Stimulated activated naive CD8-positive, alpha-beta T cell treated with anti-CD3 and anti-CD28 coated beads, Interleukin-15, amount 100 ng/mL, for 72 hours (primary cell): ENCODE measurements around the gene FAM72D.
"Not testable (repeated sequence)": the region's sequence is repeated elsewhere in the genome, so short reads cannot be mapped to it uniquely, and the experiment has no call there.

Experiments used
- ATAC-seq: fragments of 150-1000 bp; cut with Tn5 transposase; 2 replicates; pipeline ENCODE4 v1.10.0; 2021; ENCODE audit warnings: mild to moderate bottlenecking, moderate library complexity
- DNase-seq, 2 donors: peaks; one replicate each; pipeline ENCODE4 v3.0.0; 2021 to 2022
- H3K27ac Mint-ChIP-seq, 2 donors: one replicate each; pipeline ENCODE4 v1.8.0; 2022; ENCODE audit warnings: mild to moderate bottlenecking in 2 of 2, mixed read lengths in 2 of 2, moderate library complexity in 2 of 2
- H3K27me3 Mint-ChIP-seq: one replicate; pipeline ENCODE4 v1.8.0; 2022; ENCODE audit warnings: mixed read lengths
- H3K4me1 Mint-ChIP-seq: one replicate; pipeline ENCODE4 v1.8.0; 2022; ENCODE audit warnings: mild to moderate bottlenecking, mixed read lengths
- H3K4me3 Mint-ChIP-seq, 2 donors: one replicate each; pipeline ENCODE4 v1.8.0; 2022; ENCODE audit warnings: mild to moderate bottlenecking in 2 of 2, mixed read lengths in 2 of 2, moderate library complexity in 1 of 2
- H3K9me3 Mint-ChIP-seq, 2 donors: one replicate each; pipeline ENCODE4 v1.8.0; 2022; ENCODE audit warnings: mixed read lengths in 2 of 2

Gene FAM72D

DNA sequence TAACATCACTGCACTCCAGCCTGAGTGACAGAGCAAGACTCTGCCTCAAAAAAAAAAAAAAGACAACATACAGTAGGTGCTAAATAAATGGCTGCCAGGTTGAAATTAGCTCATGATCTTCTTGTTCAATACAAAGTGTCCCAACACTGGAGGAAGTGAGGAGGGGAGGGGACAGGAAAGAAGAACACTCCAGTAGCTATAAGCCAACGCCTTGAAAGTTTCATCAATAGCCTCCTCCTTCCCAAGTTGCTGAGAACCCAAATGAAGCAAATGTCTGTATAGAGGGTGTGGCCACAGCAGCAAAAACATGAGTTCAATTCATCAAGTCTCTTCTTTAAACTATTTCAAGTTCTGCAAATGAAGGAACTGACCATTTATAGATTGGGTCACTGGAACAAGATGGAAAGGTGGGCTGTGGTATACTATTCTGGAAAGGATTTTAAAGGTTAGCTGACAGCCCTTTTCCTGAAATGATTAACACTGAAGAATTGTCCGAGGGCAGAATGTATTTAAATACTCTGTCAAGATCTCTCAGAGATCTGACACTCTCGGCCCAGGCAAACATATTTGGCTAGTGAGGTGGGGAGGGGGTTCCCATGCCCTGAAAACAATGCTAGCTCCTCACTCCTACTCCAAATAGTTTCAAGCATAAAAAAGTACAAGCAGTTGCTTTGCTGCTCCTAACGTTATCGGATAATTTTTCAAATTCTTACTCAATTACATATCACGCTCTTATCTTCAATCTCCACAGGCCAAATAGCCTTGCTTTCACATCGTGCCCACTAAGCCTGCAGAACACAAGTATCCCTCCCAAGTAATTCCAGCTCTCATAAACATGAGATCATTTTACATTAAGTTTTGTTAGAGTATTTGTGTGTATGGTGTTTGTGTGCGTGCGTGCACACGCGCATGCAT is 17.6 kb upstream of the FAM72D start:
- DNase-seq, H3K4me1 Mint-ChIP-seq, H3K27me3 Mint-ChIP-seq, H3K4me3 Mint-ChIP-seq, ATAC-seq, H3K27ac Mint-ChIP-seq, H3K9me3 Mint-ChIP-seq: not testable (repeated sequence)

DNA sequence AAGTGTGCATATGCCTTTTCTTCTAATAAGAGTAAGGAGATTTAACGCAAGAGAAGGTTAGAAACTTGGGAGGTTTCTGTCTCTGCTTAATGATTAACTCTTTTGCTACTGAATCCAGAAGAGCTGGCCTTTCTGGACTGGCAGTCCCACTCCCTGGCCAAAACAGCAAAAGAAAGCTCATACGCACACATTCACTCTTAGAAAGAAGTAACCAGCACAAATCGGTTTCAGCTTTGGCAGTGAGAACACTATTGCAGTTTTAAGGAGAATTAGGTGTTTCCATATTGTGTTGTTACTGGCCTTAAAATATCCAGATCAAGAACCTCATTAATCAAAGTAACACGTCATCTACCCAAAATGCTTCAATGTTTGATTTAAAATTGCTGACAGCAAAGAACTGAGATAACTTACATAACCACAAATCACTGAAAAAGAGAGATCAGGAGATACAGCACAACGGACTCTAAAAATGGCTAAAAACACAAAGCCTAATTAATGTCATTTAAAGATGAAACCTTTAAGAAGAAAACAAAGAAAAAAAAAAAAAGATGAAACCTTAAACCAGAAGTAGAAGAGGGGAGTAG is 16.9 kb upstream of the FAM72D start:
- not testable (repeated sequence) for H3K27ac Mint-ChIP-seq, H3K27me3 Mint-ChIP-seq, H3K9me3 Mint-ChIP-seq

DNA sequence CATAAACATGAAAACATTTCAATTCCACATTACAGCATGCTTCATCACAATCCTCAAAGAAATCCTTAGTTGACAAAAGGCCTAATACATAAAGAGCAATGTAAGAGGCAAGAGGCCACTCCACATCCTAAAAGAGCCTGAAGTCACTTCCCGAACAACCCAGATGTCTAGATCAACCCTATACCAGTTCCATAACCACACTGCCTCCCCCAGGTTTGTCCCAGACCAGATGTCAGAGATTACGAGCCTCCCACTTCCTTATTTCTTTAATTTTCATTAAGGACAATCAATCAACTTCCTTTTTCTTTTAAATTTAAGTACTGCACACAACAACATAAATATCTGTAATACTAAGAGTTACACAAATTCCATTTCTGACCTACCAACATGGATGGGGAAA is 16.0 kb upstream of the FAM72D start:
- not testable (repeated sequence) for H3K9me3 Mint-ChIP-seq, H3K4me3 Mint-ChIP-seq, ATAC-seq, H3K27me3 Mint-ChIP-seq, H3K4me1 Mint-ChIP-seq, H3K27ac Mint-ChIP-seq, DNase-seq

More for the DNA sequence above, 16.9 kb upstream of the FAM72D start:
- not testable (repeated sequence) for H3K4me3 Mint-ChIP-seq, ATAC-seq, DNase-seq, H3K4me1 Mint-ChIP-seq

DNA sequence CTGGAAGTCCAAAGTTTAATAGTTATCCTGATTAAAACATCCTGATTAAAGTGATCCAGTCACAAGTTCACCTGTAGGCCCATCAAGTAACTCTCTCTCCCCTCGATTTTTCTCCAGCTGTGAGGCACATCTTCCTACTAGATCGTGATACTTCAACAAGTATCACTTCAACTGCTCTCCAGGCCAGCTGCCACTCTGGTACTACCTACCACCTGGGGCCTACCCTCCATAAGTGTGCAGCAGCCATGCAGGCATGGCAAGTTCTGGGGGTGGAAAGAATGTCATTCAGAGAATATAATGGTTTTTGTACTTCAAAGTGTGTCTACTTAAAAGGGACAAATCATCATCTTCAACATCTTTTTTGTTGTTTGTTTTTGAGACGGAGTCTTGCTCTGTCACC is 15.6 kb upstream of the FAM72D start:
- not testable (repeated sequence) for H3K4me1 Mint-ChIP-seq, H3K9me3 Mint-ChIP-seq, ATAC-seq, H3K27ac Mint-ChIP-seq, DNase-seq, H3K4me3 Mint-ChIP-seq, H3K27me3 Mint-ChIP-seq

DNA sequence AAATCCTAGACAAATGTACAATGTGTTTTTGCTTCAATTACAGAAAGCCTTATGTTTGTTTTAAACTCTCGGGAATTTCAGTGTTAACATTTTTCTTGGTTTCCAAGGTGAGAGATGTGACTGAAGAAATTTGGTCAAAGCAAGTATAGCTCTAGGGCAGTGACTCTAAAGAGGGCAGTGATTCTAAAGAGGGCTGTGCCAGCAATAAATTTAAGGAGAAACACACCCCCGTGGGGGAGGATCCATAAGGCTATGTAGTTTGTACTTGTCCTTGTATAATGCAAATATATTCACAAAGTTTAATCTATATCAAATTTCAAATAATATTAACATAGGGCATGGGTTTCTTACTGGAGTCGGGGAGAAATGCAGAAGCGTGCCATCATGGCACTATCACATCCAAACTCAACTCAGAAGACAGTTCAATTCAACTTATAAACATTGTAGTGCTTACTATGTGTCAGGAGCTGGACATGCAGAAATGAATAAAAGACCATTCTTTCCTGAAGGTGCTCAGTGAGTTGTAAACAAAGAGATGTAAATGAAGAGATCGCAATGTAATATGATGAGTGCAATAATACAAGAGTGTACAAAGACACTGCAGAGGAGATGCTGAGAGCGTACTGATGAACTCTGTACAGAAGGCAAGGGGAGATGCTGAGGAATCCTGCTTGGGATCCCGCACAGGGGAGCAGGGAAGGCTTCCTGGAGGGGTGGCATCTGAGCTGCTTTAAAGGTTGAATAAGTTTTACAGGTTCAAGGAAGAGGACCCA is 13.1 kb upstream of the FAM72D start:
- not testable (repeated sequence) for H3K27me3 Mint-ChIP-seq, H3K4me1 Mint-ChIP-seq, ATAC-seq, H3K4me3 Mint-ChIP-seq, H3K27ac Mint-ChIP-seq, DNase-seq, H3K9me3 Mint-ChIP-seq

DNA sequence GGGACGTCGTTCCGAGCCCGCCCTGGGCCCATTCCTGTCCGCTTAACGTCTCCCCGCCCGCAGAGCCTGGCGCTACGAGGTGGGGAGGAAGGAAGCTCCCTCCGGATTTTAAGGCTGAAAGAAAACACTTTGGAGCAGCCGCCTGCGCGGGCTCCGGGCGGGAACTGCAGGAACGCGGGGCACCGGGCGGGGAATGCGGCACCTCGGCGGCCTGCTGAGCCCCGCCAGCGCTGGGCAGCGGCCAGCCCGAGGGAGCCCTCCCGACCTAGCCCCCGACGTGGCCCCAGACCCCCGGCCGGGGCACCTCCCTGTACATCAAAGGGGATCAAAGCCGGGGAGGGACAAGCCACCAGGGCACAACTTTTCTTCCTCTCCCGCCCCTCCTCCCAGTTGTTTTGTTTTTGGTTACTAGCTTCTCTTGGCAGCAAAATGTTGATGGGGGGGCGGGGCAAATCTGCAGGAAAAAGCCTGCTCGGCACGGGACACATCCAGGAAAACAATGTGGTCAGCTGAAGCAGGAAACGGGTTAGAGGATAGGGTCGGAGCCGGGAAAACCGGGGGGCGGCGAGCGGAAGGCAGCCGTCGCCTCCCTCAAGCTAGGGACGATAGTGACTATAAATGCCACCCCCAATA is 2.1 kb upstream of the FAM72D start:
- not testable (repeated sequence) for ATAC-seq, DNase-seq, H3K9me3 Mint-ChIP-seq, H3K4me1 Mint-ChIP-seq, H3K27me3 Mint-ChIP-seq
- Mint-ChIP-seq H3K4me3 (peak overlapping the region; percentile 87 to 91), H3K27ac (peak overlapping the region in 1 of 2 donors; percentile 72)

DNA sequence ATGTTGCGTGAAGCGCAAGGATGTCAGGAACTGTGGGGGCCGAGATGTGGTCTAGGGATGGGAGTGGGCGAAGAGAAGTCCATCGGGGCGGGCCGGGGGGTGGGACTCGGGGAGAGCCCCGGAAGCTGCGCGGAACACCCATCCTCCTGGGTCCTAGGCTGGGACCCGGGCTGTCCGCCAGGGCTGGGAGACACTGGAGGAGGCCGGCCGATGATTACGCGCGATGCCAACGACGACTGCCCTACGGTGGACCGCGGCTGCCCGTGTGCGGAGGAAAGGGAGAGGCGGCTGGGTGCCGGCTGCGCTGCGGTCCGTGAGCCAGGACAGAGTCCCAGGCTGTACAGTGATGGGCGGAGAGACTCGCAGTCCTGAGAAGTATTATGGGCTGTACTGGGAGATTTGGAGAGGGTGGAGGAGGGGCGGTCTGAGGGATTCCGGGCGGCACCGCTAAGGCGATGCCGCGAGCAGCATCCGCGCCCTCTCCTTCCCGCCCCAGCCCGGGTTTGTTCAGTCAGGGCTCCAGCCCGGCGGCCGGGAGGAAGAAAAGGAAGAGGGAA is 1.0 kb upstream of the FAM72D start:
- peak overlapping the region; percentile 57 to 63 for H3K4me3 Mint-ChIP-seq
- not testable (repeated sequence) for H3K27ac Mint-ChIP-seq, H3K9me3 Mint-ChIP-seq, H3K4me1 Mint-ChIP-seq, H3K27me3 Mint-ChIP-seq
- ATAC-seq (peak; percentile 17), DNase-seq (peak; percentile 24 to 37)

DNA sequence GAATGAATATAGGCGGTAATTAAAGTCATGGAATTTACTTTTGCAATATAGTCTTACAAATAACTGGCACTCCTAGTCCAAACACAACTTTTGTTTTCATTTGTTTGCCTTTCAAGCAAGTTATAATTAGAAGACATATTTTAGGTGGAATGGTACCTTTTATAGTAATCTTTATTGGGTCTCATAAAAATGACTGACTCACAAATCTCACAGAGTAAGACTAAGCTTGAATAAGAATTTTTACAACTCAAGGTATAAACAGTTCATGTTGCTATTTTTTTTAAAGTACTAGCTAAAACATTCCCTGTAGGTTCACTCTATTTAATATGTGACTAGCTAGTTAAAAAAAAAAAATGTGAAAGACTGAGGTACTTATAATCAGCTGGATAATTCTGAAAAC is 6.0 kb downstream of the FAM72D start:
- H3K27ac Mint-ChIP-seq, H3K4me3 Mint-ChIP-seq, DNase-seq, H3K4me1 Mint-ChIP-seq, ATAC-seq, H3K27me3 Mint-ChIP-seq, H3K9me3 Mint-ChIP-seq: not testable (repeated sequence)

DNA sequence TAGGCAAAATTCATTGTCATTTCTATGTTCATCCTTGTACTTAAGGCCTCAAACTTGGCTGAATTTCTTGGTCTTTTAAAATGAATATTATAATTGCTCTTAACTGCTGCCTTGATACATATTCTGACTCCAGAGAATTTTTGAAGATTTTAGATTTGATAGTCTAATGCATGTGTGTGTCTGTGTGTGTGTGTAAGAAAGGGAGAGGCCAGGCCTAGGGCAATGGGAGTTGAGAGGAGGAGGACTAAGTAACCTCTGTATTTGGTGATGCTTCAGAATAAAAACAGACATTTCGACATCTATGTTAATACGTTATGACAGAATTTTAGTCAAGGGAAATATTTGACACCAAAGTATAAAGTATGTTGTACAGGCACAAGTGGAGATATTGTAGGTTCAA is 7.5 kb downstream of the FAM72D start:
- not testable (repeated sequence) for ATAC-seq, H3K4me1 Mint-ChIP-seq, H3K27ac Mint-ChIP-seq, DNase-seq, H3K4me3 Mint-ChIP-seq, H3K9me3 Mint-ChIP-seq, H3K27me3 Mint-ChIP-seq

DNA sequence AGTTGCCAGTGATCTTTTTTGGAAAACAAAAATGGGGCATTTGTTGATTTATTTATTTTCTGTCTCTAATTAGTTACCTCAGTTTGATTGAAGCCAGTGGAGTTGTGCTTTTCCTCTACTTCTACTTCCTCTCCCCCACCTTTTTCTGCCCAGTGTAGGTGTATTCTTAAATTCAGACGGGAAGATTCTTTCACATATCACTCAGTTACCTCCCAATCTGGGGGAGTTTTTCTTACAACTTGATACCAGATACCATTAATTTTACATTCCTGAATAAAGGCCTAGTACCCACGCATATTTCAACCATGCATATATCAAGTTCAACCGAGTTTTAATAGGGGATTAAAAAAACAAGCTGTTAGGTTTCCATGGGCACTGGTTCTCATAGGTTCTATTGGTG is 15.9 kb downstream of the FAM72D start:
- not testable (repeated sequence) for H3K27ac Mint-ChIP-seq, DNase-seq, H3K9me3 Mint-ChIP-seq, H3K4me1 Mint-ChIP-seq, H3K27me3 Mint-ChIP-seq, H3K4me3 Mint-ChIP-seq, ATAC-seq

DNA sequence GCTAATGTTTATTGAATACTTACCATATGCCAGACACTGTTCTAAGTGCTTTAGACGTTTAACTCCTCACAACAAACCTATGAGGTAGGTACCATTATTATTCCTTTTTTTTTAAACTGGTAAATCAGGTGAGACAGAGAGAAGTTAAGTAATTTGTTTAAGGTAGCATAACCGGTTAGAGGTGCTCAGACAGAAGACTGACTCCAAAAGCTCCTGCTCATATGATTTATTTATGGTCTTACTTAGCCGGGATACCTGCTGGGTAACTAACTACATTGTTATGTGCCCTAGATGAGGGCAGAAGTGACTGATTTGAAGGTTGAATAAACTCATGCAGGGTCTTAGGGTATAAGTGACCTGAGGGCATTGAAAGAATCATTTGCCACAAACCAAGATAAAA is 16.9 kb downstream of the FAM72D start:
- H3K9me3 Mint-ChIP-seq, H3K4me1 Mint-ChIP-seq, H3K27me3 Mint-ChIP-seq, ATAC-seq, H3K4me3 Mint-ChIP-seq, DNase-seq, H3K27ac Mint-ChIP-seq: not testable (repeated sequence)

DNA sequence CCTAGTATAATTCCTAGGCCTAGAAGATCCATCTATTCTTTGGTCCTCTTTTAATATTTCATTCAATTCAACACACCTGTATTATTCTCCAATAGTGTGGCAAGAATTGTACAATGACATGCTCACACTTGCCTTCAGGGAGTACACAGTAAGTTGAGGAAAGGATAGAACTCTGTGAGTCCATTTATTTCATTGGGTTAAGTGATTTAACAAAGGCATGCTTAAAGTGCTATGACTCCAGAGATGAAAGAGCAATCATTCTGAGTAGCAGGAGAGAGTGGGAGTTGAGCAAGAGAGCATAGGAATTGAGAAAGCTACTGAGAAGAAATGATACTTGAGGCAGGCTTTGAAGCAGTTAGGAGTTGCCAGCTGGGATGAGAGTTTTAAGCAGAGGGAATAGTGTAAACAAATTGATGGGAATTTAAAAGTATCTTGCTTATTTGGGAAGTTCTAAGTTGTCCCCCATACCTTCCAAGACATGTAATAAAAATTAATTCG is 18.8 kb downstream of the FAM72D start:
- DNase-seq, H3K27ac Mint-ChIP-seq, H3K4me3 Mint-ChIP-seq, ATAC-seq, H3K9me3 Mint-ChIP-seq, H3K4me1 Mint-ChIP-seq, H3K27me3 Mint-ChIP-seq: not testable (repeated sequence)

DNA sequence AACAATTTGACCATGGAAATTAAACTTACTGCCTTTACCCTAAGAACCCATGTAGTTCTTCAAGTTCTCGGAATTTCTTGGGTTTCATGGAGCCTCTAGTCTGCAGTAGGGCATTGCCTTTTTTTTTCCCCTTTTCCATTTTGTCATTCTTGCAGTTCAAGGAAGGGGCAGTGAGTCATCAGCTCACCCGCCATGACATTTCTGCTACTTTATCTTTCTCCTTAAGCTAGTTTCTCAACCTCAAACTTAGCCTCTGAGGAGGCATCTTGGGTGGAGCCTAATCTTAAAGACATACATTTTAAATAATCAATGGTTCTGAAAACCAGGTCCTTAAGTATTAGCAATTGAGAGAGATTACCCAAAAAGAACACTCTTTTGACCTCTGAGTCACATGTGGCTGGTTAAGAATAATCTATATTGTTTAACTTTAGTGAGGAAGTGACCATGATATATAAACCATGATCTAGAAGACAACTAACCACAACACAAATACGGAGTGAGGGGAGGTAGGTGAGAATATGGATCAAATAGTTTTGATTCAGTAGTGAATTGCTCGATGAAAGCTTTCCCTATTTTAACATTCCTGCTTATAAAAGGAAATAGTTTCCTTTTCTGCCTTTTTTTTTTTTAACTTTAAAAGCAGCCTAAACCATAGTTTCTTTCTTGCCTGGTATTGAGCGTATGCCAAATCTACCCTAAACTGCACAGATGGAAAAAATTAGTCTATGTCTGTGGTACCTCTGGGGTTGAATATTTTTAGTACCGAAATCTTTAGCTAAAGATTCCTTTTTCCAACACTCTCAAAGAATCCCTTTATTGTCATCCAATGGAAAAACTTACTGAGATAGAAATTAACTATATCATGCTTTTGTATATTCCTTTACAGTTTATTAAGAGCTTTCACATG is 20.1 kb downstream of the FAM72D start:
- H3K27ac Mint-ChIP-seq, H3K27me3 Mint-ChIP-seq, H3K9me3 Mint-ChIP-seq, H3K4me3 Mint-ChIP-seq, DNase-seq, H3K4me1 Mint-ChIP-seq, ATAC-seq: not testable (repeated sequence)

DNA sequence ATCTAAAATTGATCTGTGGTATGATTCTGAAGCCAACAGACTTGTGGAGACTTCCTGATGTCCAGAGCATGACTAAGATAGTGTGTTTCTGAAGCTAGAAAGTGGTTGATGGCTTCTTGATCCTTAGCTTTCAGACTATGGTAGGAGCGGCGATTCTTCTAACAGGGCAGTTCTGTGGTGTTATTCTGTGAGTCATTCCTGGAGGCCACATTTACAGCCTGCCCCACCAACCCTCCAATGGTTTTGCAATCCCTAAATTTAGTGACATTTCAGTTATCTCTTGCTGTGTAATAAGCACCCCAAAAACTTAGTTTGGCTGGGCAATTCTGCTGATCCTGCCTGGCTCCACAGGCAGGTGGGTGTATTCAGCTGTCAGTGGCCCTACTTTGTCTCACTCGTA is 24.1 kb downstream of the FAM72D start:
- not testable (repeated sequence) for H3K4me3 Mint-ChIP-seq, H3K27ac Mint-ChIP-seq, H3K4me1 Mint-ChIP-seq, DNase-seq, H3K27me3 Mint-ChIP-seq, ATAC-seq, H3K9me3 Mint-ChIP-seq
